OCI-LY7 (cell line): ENCODE measurements around the gene TPK1. TPM values are rescaled to one million over a fixed set of nuclear protein-coding genes. Genes with fewer than 3 reads are reported as not detected.

Experiments
- BruUV-seq: library from RNA; stranded (reverse); fragments of 400-500 nt; replicated peaks from 2 replicates; lab custom pipeline; 2021; lab: Mats Ljungman, UMichigan
- CTCF ChIA-PET: fragments of 300-600 bp; sonication (Branson Sonifier 250); formaldehyde crosslinking; loops from one replicate; lab custom pipeline; 2022; ENCODE audit warnings: antibody characterized with exemption; ENCODE audit not compliant: unreplicated experiment; lab: Charles Lee
- POLR2A ChIA-PET: fragments of 300-600 bp; sonication (Branson Sonifier 250); formaldehyde crosslinking; loops from one replicate; lab custom pipeline; 2022; ENCODE audit warnings: antibody characterized with exemption; lab: Charles Lee
- DNase-seq: peaks from one replicate; pipeline ENCODE4 v3.0.0-alpha.2; 2015; ENCODE audit warnings: low spot score
- H2AFZ ChIP-seq: fragments of 200-600 bp; sonication (generic), shearing (Covaris generic); 2 replicates; pipeline ENCODE4 v1.6.1; 2014; ENCODE audit warnings: mild to moderate bottlenecking, antibody characterized with exemption, low read length, moderate library complexity
- H3K27ac ChIP-seq: fragments of 200-600 bp; sonication (generic); 2 replicates; pipeline ENCODE4 v1.5.1; 2014; ENCODE audit warnings: mixed run types, low read depth, mild to moderate bottlenecking, moderate library complexity, low read length, inconsistent platforms; ENCODE audit not compliant: poor library complexity, severe bottlenecking
- H3K36me3 ChIP-seq: fragments of 200-600 bp; sonication (generic); 2 replicates; pipeline ENCODE4 v1.6.1; 2014; ENCODE audit warnings: mild to moderate bottlenecking, antibody characterized with exemption, low read length, moderate library complexity, mixed read lengths; ENCODE audit not compliant: insufficient read depth
- H3K4me1 ChIP-seq: fragments of 200-600 bp; sonication (generic); 2 replicates; pipeline ENCODE4 v1.5.1; 2014; ENCODE audit warnings: mild to moderate bottlenecking, low read length; ENCODE audit not compliant: insufficient read depth, poor library complexity, severe bottlenecking
- H3K4me2 ChIP-seq: fragments of 200-600 bp; sonication (generic); 2 replicates; pipeline ENCODE4 v1.6.1; 2014; ENCODE audit warnings: mild to moderate bottlenecking, low read length
- H3K4me3 ChIP-seq: fragments of 200-600 bp; sonication (generic); 2 replicates; pipeline ENCODE4 v1.5.1; 2014; ENCODE audit warnings: mild to moderate bottlenecking, low read depth, low read length; ENCODE audit not compliant: poor library complexity, severe bottlenecking
- H3K79me2 ChIP-seq: fragments of 200-600 bp; sonication (generic); 2 replicates; pipeline ENCODE4 v1.6.1; 2016; ENCODE audit warnings: low read depth, mild to moderate bottlenecking, low read length, moderate library complexity, mixed read lengths; ENCODE audit not compliant: insufficient read depth
- H3K9me2 ChIP-seq: fragments of 200-600 bp; sonication (generic); 2 replicates; pipeline ENCODE4 v1.6.1; 2016; ENCODE audit warnings: mild to moderate bottlenecking, low read length, mixed read lengths; ENCODE audit not compliant: insufficient read depth
- H3K9me3 ChIP-seq: fragments of 200-600 bp; sonication (generic); 2 replicates; pipeline ENCODE4 v1.6.1; 2014; ENCODE audit warnings: mild to moderate bottlenecking, mixed run types, low read length, mixed read lengths
- H4K20me1 ChIP-seq: fragments of 200-600 bp; sonication (generic); 2 replicates; pipeline ENCODE4 v1.6.1; 2014; ENCODE audit warnings: mild to moderate bottlenecking, antibody characterized with exemption, low read length, moderate library complexity, mixed read lengths; ENCODE audit not compliant: insufficient read depth
- EZH2phosphoT487 ChIP-seq: fragments of 200-600 bp; sonication (generic); IDR thresholded peaks from 2 replicates; pipeline ENCODE4 v1.6.1; 2018; ENCODE audit warnings: low read depth, borderline replicate concordance, mild to moderate bottlenecking, mixed run types, antibody characterized with exemption, low read length, moderate library complexity, mixed read lengths
- intact Hi-C: fragments of 100-400 bp; cut with micrococcal nuclease; formaldehyde crosslinking; loops from one replicate; pipeline ENCODE4 v1.10.0; 2022; ENCODE audit not compliant: unreplicated experiment
- total RNA-seq, 2 experiments: library from RNA; depleted of rRNA in 1 of 2; stranded (reverse); fragments of >200 nt in 1 of 2; shearing (Covaris generic) in 1 of 2; gene quantifications; 2 replicates each; pipeline ENCODE4 v1.2.3, GENCODE V29; 2014 to 2022
- TF ChIP-seq, protein P1 (sequence below): fragments of 200-600 bp; sonication (generic); conservative IDR thresholded peaks from 2 replicates; pipeline ENCODE4 v1.5.1; 2014; ENCODE audit warnings: mild to moderate bottlenecking, antibody characterized with exemption, low read length, moderate library complexity, mixed read lengths

The TPK1 gene
- total RNA-seq, 2 experiments from 2014 or later, result 6.7 to 12.5 TPM

DNA sequence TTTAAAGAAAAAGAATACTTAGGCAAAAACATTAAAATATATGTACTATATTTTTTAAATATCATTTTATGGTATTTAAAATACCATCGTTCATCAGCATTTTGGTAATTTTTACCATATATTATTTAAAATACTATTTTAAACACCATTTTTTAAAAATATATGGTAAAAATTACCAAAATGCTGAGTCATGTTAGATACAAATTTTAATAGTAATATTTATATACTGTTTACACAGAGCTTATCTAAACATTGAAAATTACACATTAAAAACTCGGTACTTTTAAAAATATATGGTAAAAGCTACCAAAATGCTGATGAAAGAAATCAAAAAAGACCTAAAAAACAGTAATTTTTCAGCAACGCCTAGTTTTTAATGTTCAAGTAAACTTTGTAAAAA is 105.6 kb downstream of the TPK1 start:
- H3K4me2 ChIP-seq, result no peak overlapping the region
- intact Hi-C loops, result no loop called here

DNA sequence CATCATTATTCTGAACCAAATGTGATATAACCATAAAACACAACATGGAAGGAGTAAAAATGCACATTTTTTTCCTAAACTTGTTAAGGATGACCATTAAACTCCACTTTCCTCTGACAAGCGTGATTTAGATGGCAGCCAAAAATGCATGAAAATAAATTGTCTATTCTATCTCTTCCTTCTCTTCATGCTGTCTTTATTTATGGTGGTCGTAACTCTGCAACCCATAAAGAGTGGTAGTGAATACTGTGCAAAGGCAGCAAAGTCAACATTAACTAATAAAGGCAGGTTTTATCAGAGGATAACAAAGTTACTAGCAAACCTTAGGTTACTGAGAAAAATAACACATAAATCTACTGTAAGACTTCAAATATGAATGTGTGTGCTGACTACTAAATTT is 106.6 kb downstream of the TPK1 start:
- ChIA-PET CTCF (no interaction called here), POLR2A (interaction anchor here (0.8 kb wide), 1 partner anchor 15 kb away, joined by 3 read pairs; no protein-coding TSS in a partner anchor)
- Histone ChIP-seq H3K4me2 (no peak overlapping the region), H3K4me1 (no peaks in the 10 kb centered on the region), H3K4me3 (no peak overlapping the region), H4K20me1 (no peaks in the 10 kb centered on the region), H3K36me3 (no peaks in the 10 kb centered on the region), H3K27ac (no peak overlapping the region), H2AFZ (no peak overlapping the region), H3K79me2 (no peaks in the 10 kb centered on the region), H3K9me3 (no peaks in the 10 kb centered on the region), H3K9me2 (peaks cover 4% of the 10 kb centered on the region; the same call in 1 of the 2 replicates)
- TF ChIP-seq, protein P1, sequence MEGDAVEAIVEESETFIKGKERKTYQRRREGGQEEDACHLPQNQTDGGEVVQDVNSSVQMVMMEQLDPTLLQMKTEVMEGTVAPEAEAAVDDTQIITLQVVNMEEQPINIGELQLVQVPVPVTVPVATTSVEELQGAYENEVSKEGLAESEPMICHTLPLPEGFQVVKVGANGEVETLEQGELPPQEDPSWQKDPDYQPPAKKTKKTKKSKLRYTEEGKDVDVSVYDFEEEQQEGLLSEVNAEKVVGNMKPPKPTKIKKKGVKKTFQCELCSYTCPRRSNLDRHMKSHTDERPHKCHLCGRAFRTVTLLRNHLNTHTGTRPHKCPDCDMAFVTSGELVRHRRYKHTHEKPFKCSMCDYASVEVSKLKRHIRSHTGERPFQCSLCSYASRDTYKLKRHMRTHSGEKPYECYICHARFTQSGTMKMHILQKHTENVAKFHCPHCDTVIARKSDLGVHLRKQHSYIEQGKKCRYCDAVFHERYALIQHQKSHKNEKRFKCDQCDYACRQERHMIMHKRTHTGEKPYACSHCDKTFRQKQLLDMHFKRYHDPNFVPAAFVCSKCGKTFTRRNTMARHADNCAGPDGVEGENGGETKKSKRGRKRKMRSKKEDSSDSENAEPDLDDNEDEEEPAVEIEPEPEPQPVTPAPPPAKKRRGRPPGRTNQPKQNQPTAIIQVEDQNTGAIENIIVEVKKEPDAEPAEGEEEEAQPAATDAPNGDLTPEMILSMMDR, result no peak
- no peak for TF ChIP-seq EZH2phosphoT487
- BruUV-seq, result no TSS peak
- DNase-seq, result no peak
- intact Hi-C loops, result no loop called here

More for the DNA sequence above, 105.6 kb downstream of the TPK1 start:
- TF ChIP-seq, protein P1, result no peak
- no peak for TF ChIP-seq EZH2phosphoT487
- Histone ChIP-seq H3K9me3 (no peaks in the 10 kb centered on the region), H3K79me2 (no peaks in the 10 kb centered on the region), H3K36me3 (no peaks in the 10 kb centered on the region), H3K27ac (no peak overlapping the region), H3K4me1 (no peaks in the 10 kb centered on the region), H2AFZ (no peak overlapping the region), H4K20me1 (no peaks in the 10 kb centered on the region), H3K9me2 (peaks cover 4% of the 10 kb centered on the region; the same call in 1 of the 2 replicates), H3K4me3 (no peak overlapping the region)
- ChIA-PET CTCF (no interaction called here), POLR2A (no interaction called here)
- BruUV-seq, result no TSS peak
- DNase-seq, result no peak

DNA sequence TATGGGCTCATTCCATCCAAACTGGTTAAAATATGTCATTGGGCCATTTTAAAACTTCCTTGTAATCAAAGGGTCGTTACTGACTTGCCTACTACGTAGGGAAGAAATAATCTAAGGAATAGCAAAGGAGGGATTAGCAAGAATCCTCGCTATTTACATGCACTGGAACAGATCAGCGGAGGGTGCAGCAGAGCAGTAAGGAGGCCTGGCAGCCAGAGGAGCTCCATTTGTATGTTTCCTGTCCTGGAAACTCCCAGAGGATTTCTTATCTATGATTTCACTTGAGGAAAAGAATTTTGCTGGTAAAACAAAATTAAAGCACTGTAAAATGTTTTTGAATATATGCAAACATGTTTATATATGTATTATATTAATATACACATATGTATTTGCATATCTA is 107.3 kb downstream of the TPK1 start:
- TF ChIP-seq, protein P1, result no peak
- TF ChIP-seq EZH2phosphoT487, result no peak
- no peak overlapping the region for H3K4me3 ChIP-seq
- BruUV-seq, result no TSS peak
- DNase-seq, result no peak
- POLR2A ChIA-PET, result interaction anchor here (0.8 kb wide), 1 partner anchor 15 kb away, joined by 3 read pairs; no protein-coding TSS in a partner anchor
- no peak overlapping the region for H3K4me2 ChIP-seq
- CTCF ChIA-PET, result no interaction called here
- intact Hi-C loops, result no loop called here
- no peaks in the 10 kb centered on the region for H4K20me1 ChIP-seq
- peaks cover 4% of the 10 kb centered on the region; the same call in 1 of the 2 replicates for H3K9me2 ChIP-seq
- no peaks in the 10 kb centered on the region for H3K36me3 ChIP-seq
- H2AFZ ChIP-seq, result no peak overlapping the region
- no peaks in the 10 kb centered on the region for H3K4me1 ChIP-seq
- H3K9me3 ChIP-seq, result no peaks in the 10 kb centered on the region
- H3K79me2 ChIP-seq, result no peaks in the 10 kb centered on the region
- no peak overlapping the region for H3K27ac ChIP-seq
